ENCODE measurements around the gene ELP2.

DNA sequence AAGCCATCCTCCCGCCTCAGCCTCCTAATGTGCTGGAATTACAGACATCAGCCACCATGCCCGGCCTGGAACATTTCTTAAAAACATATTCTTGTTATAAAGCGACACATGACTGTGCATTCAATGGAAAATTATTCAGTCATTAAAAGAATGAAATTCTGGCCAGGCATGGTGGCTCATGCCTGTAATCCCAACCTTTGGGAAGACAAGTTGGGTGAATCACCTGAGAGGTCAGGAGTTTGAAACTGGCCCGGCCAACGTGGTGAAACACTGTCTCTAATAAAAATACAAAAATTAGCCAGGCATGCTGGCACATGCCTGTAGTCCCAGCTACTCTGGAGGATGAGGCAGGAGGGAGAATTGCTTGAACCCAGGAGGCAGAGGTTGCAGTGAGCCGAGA, 40.7 kb upstream of the ELP2 start:
- TF ChIP-seq, protein P1, sequence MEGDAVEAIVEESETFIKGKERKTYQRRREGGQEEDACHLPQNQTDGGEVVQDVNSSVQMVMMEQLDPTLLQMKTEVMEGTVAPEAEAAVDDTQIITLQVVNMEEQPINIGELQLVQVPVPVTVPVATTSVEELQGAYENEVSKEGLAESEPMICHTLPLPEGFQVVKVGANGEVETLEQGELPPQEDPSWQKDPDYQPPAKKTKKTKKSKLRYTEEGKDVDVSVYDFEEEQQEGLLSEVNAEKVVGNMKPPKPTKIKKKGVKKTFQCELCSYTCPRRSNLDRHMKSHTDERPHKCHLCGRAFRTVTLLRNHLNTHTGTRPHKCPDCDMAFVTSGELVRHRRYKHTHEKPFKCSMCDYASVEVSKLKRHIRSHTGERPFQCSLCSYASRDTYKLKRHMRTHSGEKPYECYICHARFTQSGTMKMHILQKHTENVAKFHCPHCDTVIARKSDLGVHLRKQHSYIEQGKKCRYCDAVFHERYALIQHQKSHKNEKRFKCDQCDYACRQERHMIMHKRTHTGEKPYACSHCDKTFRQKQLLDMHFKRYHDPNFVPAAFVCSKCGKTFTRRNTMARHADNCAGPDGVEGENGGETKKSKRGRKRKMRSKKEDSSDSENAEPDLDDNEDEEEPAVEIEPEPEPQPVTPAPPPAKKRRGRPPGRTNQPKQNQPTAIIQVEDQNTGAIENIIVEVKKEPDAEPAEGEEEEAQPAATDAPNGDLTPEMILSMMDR (IDR thresholded peaks at IDR 0.05; ENCODE audit: poor library complexity, severe bottlenecking) = no peak
- TF ChIP-seq POLR2AphosphoS5 (IDR thresholded peaks at IDR 0.05) = no peak
- TF ChIP-seq EP300 (conservative IDR thresholded peaks at IDR 0.05; ENCODE audit: poor library complexity, severe bottlenecking) = no peak

Measured in neural cell (in vitro differentiated cells).